AG20443 (cell line): ENCODE results near the gene FYTTD1.
"Not testable (repeated sequence)": the region's sequence is repeated elsewhere in the genome, so short reads cannot be mapped to it uniquely, and the experiment has no call there.

ENCODE experiments used
- DNase-seq: peaks from one replicate; pipeline ENCODE4 v3.0.0; 2012; ENCODE audit warnings: low spot score, mixed read lengths

The FYTTD1 gene, protein sequence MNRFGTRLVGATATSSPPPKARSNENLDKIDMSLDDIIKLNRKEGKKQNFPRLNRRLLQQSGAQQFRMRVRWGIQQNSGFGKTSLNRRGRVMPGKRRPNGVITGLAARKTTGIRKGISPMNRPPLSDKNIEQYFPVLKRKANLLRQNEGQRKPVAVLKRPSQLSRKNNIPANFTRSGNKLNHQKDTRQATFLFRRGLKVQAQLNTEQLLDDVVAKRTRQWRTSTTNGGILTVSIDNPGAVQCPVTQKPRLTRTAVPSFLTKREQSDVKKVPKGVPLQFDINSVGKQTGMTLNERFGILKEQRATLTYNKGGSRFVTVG

DNA sequence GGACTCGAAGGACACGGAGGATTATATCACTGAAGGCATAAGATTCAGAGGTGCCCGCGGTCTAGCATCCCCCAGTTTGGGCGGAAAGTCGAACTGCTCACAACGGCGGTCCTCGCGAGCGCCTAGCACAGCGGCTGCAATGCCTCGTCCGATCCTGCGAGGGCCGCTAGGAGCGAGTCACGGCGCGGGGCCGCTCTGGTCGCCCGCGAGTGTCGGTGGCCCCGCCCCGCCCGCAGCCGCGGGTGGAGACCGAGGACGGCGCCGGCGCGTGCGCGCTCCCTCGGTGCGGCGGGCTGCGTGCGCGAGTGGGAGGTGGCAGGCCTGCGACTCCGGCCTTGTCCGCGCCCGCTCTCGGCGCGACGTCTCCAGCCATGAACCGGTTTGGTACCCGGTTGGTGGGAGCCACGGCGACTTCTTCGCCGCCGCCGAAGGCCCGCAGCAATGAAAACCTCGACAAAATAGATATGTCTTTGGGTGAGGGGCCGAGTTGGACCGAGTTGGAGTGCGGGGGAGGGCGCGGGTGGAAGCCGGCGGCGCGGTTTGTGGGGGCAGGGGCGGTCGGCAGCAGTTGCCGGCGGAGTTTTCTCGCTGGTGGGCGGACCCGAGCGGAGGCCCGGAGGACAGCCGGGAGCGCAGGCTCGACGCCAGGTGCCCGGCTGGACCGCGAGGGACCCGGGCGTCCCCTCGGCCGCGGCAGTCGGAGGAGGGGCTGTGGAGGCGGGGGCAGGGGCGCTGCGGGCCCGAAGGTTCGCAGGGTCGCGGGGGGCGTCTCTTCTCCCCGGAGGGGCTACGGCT lies at the start of gene FYTTD1:
TSS of gene FYTTD1 (plus strand) at position 283 of the 795 bp plus-strand sequence. CDS start at position 372, 89 bp downstream.
- DNase-seq, result peak; percentile 98

GRCh38 chr3:197700095-197700494 lies 49.6 kb upstream of the FYTTD1 start:
- no peak for DNase-seq

DNA sequence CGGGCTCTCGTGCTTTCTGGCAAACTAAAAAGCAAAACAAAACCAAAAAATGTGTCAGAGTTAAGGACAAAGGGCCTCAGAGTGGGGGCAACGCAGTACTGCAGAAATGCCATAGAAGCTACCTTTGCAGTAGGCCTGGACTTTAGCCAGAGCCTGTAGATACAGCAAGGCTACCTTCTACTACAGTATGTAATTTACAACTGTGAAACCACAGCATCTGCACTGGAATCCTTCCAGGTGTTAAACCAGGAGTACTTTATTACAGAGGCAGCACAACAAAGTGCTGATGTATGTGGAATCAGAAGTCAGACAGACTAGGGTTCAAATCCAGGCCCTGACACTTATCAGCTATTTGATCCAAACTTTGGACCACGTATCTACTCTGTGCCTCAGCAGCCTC lies 47.8 kb upstream of the FYTTD1 start:
- no peak for DNase-seq

DNA sequence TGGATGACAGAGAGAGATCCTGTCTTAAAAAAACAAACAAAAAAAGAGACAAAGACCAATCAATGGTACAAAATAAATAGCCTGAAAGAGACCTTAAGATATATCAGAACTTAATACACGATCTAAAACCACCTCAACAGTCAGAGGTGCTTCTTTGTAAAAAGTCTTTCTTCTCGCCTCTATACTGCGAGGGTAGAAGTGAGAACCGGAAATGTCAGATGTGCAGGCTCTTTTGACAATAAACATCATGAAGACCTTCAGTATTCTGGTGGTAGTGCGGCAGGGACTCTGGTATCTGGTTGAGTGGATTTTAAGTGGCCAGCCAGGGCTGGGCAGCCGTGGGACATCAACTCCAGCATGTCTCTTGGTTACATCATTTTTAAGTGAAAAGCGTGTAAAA lies 43.0 kb upstream of the FYTTD1 start:
- no peak for DNase-seq

DNA sequence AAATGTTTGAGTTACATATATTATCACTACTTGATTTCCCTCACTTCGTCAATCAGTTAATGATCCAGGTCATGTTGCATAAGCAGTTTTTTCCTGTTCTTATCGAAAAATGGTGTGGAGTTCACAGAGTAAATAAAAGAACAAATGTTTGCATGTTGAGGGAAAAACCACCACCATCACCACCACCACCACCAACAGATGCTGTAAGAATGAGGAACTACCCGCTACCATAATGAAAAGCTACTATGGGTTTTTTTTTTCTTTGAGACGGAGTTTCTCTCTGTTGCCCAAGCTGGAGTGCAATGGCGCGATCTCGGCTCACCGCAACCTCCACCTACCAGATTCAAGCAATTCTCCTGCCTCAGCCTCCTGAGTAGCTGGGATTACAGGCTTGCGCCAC lies 40.5 kb upstream of the FYTTD1 start:
- DNase-seq, result no peak

- not testable (repeated sequence) for DNase-seq
These were observed 38.7 kb upstream of the FYTTD1 start for GRCh38 chr3:197710965-197711364.

GRCh38 chr3:197711973-197712707 lies 37.5 kb upstream of the FYTTD1 start:
- peak; percentile 92 for DNase-seq

GRCh38 chr3:197713477-197713822 lies 36.2 kb upstream of the FYTTD1 start:
- no peak for DNase-seq

- DNase-seq, result no peak
These were observed 35.4 kb upstream of the FYTTD1 start for GRCh38 chr3:197714251-197714650.

DNA sequence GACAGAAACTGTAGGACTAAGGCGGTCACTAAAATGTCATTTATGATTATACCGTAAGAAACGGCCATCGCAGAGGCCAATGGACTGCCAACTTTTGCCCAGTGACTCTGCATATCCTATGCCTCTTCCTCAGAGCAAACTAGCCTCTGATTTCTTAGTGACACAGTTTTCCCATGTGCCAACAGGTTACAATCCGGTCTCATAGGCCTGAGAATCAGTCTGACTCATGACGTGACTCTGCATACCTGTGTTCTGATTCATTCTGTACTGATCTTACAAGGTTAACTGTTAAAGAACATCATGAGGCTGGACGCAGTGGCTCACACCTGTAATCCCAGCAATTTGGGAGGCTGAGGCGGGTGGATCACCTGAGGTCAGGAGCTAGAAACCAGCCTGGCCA lies 30.8 kb upstream of the FYTTD1 start:
- peak; percentile 55 for DNase-seq

GRCh38 chr3:197720694-197721093 lies 29.0 kb upstream of the FYTTD1 start:
- DNase-seq, result no peak

- no peak for DNase-seq
These were observed 26.9 kb upstream of the FYTTD1 start for GRCh38 chr3:197722734-197723133.

DNA sequence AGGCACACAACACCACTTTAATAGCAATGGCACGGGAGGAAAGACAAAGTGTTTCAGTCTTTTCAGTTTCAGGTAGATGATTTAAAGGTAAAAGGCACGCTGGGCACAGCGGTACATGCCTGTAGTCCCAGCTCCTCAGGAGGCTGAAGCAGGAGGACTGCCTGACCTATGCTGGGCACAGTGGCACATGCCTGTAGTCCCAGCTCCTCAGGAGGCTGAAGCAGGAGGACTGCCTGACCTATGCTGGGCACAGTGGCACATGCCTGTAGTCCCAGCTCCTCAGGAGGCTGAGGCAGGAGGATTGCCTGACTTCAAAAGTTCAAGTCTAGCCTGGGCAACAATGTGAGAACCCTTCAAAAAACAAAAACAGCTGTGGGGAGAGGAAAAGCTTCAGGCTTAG lies 21.8 kb upstream of the FYTTD1 start:
- not testable (repeated sequence) for DNase-seq

GRCh38 chr3:197728487-197728886 lies 21.2 kb upstream of the FYTTD1 start:
- DNase-seq, result no peak

DNA sequence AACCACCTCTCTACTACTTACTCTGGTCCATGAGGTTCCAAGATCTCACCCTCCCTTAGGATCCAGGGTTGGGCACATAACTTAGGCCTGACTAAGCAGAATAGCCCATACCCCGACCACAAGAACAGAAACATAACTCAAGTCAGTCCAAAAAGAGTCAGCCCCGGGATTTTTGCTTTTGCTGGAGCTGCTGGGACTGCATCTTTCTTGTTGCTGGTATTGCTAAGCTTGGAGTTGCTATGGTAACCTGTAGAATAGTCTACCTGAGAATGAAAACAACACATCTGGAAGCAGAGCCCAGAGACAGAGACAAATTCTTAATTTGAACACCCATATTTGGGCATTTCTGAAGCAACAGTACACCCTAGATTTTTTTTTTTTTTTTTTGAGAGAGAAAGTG lies 19.5 kb upstream of the FYTTD1 start:
- DNase-seq, result peak; percentile 84

GRCh38 chr3:197730770-197731169 lies 18.9 kb upstream of the FYTTD1 start:
- not testable (repeated sequence) for DNase-seq

GRCh38 chr3:197731483-197731882 lies 18.2 kb upstream of the FYTTD1 start:
- not testable (repeated sequence) for DNase-seq

DNA sequence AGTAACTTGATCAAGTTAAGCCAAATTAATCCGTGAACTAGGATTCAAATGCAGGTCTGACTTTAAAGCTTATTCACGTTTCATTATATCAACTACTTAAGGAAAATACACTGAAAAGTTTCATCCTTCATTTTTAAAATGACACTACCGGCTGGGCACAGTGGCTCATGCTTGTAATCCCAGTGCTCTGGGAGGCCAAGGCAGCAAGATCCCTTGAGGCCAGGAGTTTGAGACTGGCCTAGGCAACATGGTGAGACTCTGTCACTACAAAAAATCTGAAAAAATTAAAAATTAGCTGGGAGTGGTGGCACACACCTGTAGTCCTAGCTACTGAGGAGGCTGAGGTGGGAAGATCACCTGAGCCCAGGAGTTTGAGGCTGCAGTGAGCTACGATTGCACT lies 16.6 kb upstream of the FYTTD1 start:
- DNase-seq, result no peak

GRCh38 chr3:197734667-197735318 lies 14.9 kb upstream of the FYTTD1 start:
- no peak for DNase-seq

DNA sequence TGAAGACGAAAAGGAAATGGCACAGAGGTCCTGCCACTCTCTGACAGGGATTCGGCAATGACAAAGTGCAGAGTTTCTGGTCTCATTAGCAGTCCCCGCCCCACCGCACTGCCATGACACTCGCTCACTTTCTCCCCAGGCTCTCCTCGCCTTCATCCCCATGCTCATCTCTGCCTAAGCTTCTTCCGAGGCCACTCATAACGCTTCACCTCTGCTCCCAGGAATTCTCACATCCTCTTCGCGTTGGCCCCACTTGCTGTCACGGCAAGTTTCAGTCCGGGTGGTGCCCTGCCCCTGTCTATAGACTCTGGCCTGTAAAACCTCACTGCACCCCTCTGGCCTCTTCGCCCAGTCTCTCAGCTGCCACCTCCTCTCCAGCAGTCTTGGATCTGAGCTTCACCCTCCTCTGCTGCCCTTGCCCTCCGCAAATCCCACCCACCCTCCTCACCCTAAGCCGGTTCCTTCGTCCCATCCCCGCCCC lies 13.6 kb upstream of the FYTTD1 start:
- peak; percentile 42 for DNase-seq

- peak; percentile 97 for DNase-seq
These were observed 13.0 kb upstream of the FYTTD1 start, which contains the start of gene RUBCN for GRCh38 chr3:197736491-197737318. TSS of gene RUBCN (minus strand) at chr3:197736904. CDS start at chr3:197736719, 185 bp downstream.
